GM21576 (cell line): ENCODE results near the gene GNB1.

ENCODE experiments used
- ATAC-seq: cut with Tn5 transposase; IDR thresholded peaks from one replicate; pipeline ENCODE4 v1.9.1; 2021; ENCODE audit warnings: mild to moderate bottlenecking, moderate library complexity; ENCODE audit not compliant: unreplicated experiment

GNB1 gene

DNA sequence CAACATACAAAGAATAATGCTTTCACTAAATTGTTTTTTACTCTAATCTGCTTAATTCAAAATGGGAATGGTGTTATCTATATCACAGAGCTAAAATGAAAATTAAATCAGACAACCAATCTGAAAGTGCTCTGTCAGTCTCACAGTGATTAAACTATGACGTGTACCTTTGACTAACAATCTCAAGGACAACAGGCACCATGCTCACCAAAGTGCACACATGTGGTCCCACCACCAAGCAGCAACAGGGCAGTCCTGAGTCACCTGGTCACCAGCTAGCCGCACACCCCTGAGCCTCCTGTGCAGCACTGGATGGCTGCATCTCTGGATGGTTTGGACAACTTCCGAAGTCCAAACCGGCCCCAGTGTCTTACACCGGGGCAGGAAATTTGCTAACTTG, 58.1 kb downstream of the GNB1 start:
- ATAC-seq: no peak

- ATAC-seq: no peak
These were observed 58.7 kb downstream of the GNB1 start for GRCh38 chr1:1832166-1832565.

DNA sequence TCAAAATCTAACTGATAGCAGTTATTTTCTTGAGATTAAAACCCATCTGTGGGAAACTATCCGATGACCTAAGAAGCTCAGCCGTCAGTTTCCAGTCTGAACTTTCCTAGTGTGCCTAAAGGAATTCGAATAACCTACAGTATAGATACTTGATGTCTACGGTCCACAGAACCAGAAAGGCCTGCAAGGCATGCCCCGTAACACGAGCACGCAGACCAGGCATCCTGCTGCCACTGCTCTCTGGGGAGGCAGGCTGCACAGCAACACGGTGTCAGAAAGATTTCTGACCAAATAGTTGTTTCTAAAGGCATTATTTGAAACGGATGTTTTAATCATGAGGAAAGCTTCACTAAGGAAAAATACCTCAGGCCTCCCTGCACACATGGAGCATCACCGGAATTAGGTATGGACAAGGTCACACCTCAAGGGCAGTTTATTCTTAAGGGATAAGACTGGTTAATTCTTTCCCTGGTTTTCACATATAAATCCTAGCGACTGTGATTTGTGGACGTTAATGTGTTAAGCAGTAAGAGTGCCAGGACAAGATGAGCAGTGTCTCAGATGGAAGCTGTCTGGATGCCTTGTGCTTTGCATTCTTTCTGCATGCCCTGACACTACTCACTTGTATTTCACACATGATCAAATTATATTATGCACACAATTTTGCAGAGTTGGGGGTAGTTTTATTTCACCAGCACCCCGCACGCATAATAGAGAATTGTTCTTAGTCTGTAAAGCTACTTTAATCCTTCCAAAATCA, 63.6 kb downstream of the GNB1 start:
- ATAC-seq: no peak

GRCh38 chr1:1826356-1827088, 64.4 kb downstream of the GNB1 start:
- ATAC-seq: no peak

DNA sequence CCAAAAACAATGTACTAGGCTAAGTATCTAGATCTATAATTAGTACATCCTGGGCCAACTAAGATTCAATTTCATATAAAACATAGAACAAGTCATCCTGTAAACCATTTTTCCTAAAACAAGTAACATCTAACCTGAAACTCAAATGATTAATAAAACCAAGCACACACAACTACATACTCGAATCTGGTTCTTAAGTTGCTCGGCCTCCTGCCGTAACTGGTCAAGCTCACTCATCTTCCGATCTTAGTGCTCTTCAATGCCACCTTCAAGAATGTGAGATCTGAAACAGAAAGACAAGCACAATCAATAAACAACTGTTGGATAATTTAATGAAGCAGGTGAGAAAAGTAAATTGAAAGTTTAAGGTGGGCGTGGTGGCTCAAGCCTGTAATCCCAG, 65.7 kb downstream of the GNB1 start:
- ATAC-seq: no peak

GRCh38 chr1:1819762-1820161, 71.1 kb downstream of the GNB1 start:
- no peak for ATAC-seq

GRCh38 chr1:1817221-1817620, 73.7 kb downstream of the GNB1 start:
- no peak for ATAC-seq

- no peak for ATAC-seq
These were observed 75.1 kb downstream of the GNB1 start for GRCh38 chr1:1815606-1816281.

- no peak for ATAC-seq
These were observed 81.4 kb downstream of the GNB1 start for GRCh38 chr1:1809489-1809888.

GRCh38 chr1:1808206-1808605, 82.7 kb downstream of the GNB1 start:
- ATAC-seq: no peak

- no peak for ATAC-seq
These were observed 84.0 kb downstream of the GNB1 start for GRCh38 chr1:1806890-1807289.

DNA sequence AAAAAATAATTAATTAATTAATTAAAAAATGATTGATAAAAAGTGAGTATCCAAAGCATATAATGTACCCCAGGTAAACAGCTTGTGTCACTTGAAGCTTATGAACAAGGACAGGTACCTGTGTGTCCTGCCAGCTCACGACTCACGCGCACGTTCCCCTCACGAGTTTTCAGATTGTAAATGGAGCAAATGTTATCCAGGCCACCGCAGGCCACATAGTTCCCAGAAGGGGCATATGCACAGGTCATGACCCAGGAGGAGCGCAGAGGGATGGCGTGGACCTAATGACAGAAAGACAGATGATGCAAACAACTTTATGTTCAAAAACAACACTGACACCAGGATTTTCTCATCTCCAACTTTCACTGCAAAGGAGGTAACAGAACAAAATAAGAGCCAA, 86.6 kb downstream of the GNB1 start:
- no peak for ATAC-seq

DNA sequence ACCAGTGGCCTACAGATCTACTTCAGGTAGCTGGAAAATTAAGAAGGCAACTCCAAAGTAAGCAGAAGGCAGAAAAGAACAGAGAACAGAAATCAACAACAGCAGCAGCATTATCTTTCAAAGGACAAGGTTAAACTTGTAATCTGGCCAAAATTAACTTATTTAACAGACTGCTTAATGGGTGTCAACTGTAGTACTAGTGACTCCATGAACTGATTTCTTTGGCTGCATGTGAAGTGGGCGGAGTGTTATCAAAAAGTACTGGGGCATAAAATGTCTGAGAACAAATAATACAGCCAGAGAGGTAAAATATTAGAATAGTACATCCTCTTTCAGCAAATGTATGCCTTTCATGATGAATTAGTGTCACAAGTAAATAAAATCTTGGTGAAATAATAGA, 88.0 kb downstream of the GNB1 start:
- no peak for ATAC-seq

- ATAC-seq: peak; percentile 63
These were observed 91.2 kb downstream of the GNB1 start for GRCh38 chr1:1799716-1800115.

GRCh38 chr1:1797731-1798341, 93.1 kb downstream of the GNB1 start:
- no peak for ATAC-seq

GRCh38 chr1:1796466-1796865, 94.4 kb downstream of the GNB1 start:
- no peak for ATAC-seq

DNA sequence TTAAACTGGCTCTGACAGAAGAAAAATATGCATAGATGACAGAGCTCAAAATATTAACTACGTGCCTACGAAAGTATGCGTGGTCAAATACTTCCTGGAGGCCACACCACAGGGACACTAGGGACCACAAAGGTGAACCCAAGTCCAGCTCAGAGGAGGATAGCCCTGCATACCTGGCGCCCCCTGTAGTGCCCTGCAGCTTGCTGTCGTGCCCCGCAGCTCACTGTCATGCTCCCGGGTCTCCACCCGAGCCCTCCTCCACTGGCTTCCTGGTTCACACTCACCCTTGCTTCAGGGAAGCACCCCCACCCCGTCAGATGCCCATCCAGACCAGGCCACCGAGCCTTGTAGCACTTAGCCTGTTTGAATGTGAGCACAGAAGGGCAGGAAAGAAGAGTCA, 95.9 kb downstream of the GNB1 start:
- no peak for ATAC-seq

GRCh38 chr1:1793481-1794244, 97.2 kb downstream of the GNB1 start:
- no peak for ATAC-seq

GRCh38 chr1:1788646-1789431, 102.0 kb downstream of the GNB1 start:
- no peak for ATAC-seq

- ATAC-seq: no peak
These were observed 102.8 kb downstream of the GNB1 start for GRCh38 chr1:1788136-1788535.
